Activated CD4-positive, alpha-beta memory T cell treated with anti-CD3 and anti-CD28 coated beads for 36 hours (primary cell): ENCODE data around the gene PNMA1. TPM values are rescaled to one million over a fixed set of nuclear protein-coding genes. Genes with fewer than 3 reads are reported as not detected.

Experiments
- CTCF ChIA-PET: fragments of 350-600 bp; sonication (Branson Sonifier 250); formaldehyde crosslinking; loops from one replicate; lab custom pipeline; 2021; ENCODE audit warnings: antibody characterized with exemption, inconsistent platforms; lab: Charles Lee
- POLR2A ChIA-PET: fragments of 350-600 bp; sonication (Branson Sonifier 250); formaldehyde crosslinking; loops from one replicate; lab custom pipeline; 2021; ENCODE audit warnings: antibody characterized with exemption; lab: Charles Lee
- DNase-seq: peaks from one replicate; pipeline ENCODE4 v3.0.0-alpha.2; 2020
- H3K27ac Mint-ChIP-seq: one replicate; pipeline ENCODE4 v1.8.0; 2021; ENCODE audit warnings: mixed read lengths
- H3K27me3 Mint-ChIP-seq: one replicate; pipeline ENCODE4 v1.8.0; 2021; ENCODE audit warnings: mixed read lengths
- H3K36me3 Mint-ChIP-seq: one replicate; pipeline ENCODE4 v1.8.0; 2021; ENCODE audit warnings: mixed read lengths
- H3K4me1 Mint-ChIP-seq: one replicate; pipeline ENCODE4 v1.8.0; 2021; ENCODE audit warnings: low read depth, mixed read lengths
- H3K4me3 Mint-ChIP-seq: one replicate; pipeline ENCODE4 v1.8.0; 2021; ENCODE audit warnings: mild to moderate bottlenecking, mixed read lengths
- H3K9me3 Mint-ChIP-seq: one replicate; pipeline ENCODE4 v1.8.0; 2021; ENCODE audit warnings: mixed read lengths
- intact Hi-C: fragments of 100-400 bp; cut with micrococcal nuclease; formaldehyde crosslinking; loops from one replicate; pipeline ENCODE4 v1.15.1; 2023
- total RNA-seq, 2 experiments: library from RNA; stranded (reverse); gene quantifications; one replicate each; pipeline ENCODE4 v1.2.3, GENCODE V29; 2021

PNMA1 gene, protein sequence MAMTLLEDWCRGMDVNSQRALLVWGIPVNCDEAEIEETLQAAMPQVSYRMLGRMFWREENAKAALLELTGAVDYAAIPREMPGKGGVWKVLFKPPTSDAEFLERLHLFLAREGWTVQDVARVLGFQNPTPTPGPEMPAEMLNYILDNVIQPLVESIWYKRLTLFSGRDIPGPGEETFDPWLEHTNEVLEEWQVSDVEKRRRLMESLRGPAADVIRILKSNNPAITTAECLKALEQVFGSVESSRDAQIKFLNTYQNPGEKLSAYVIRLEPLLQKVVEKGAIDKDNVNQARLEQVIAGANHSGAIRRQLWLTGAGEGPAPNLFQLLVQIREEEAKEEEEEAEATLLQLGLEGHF
- total RNA-seq = 10 to 100 TPM; 28.2 to 28.3 TPM

- ChIA-PET POLR2A (interaction anchor here (0.8 to 2.0 kb wide), 6 partner anchors 8 to 144 kb away, joined by 3 to 9 read pairs (median 4); a partner anchor contains a TSS), CTCF (interaction anchor here (1.1 to 1.9 kb wide), 4 partner anchors 10 to 205 kb away, joined by 3 to 5 read pairs (median 4); a partner anchor contains a TSS)
- H3K27ac Mint-ChIP-seq = peak within 1 kb of the TSS; percentile 93
- H3K27me3 Mint-ChIP-seq = no peaks in the 10 kb centered on the region
- H3K9me3 Mint-ChIP-seq = no peaks in the 10 kb centered on the region
- intact Hi-C loops = loop anchor here (1.0 to 10.0 kb wide), 5 partner anchors 46 to 331 kb away; partner anchors contain the start of genes ACOT2 and ZNF410
- DNase-seq = peak; percentile 90
- peaks cover 22% of the 10 kb centered on the region for H3K36me3 Mint-ChIP-seq
- H3K4me3 Mint-ChIP-seq = peak within 1 kb of the TSS; percentile 89
- peaks cover 13% of the 10 kb centered on the region for H3K4me1 Mint-ChIP-seq
Measured at GRCh38 chr14:73713803-73714655, at the start of gene PNMA1. Gene PNMA1, minus strand, starts transcription at chr14:73714384. Its CDS starts 745 bp downstream, at chr14:73713639.

GRCh38 chr14:73763396-73763795 is 49.2 kb upstream of the PNMA1 start:
- no peak for DNase-seq
- no peaks in the 10 kb centered on the region for H3K27me3 Mint-ChIP-seq
- CTCF ChIA-PET = interaction anchor here (1.2 to 1.3 kb wide), 3 partner anchors 9 to 34 kb away, joined by 3 to 7 read pairs (median 6); no protein-coding TSS in a partner anchor
- peaks cover 6% of the 10 kb centered on the region for H3K36me3 Mint-ChIP-seq
- POLR2A ChIA-PET = interaction anchor here (1.3 to 11.0 kb wide), 3 partner anchors 9 to 123 kb away, joined by 3 to 211 read pairs (median 128); partner anchors contain the start of gene ZNF410
- H3K4me1 Mint-ChIP-seq = peaks cover 57% of the 10 kb centered on the region
- no peaks in the 10 kb centered on the region for H3K9me3 Mint-ChIP-seq
- H3K4me3 Mint-ChIP-seq = no peak overlapping the region
- H3K27ac Mint-ChIP-seq = peak overlapping the region; percentile 99
- intact Hi-C loops = loop anchor here (5.0 kb wide), 1 partner anchor 254 kb away; the partner anchor contains the start of genes BBOF1 and ENTPD5

DNA sequence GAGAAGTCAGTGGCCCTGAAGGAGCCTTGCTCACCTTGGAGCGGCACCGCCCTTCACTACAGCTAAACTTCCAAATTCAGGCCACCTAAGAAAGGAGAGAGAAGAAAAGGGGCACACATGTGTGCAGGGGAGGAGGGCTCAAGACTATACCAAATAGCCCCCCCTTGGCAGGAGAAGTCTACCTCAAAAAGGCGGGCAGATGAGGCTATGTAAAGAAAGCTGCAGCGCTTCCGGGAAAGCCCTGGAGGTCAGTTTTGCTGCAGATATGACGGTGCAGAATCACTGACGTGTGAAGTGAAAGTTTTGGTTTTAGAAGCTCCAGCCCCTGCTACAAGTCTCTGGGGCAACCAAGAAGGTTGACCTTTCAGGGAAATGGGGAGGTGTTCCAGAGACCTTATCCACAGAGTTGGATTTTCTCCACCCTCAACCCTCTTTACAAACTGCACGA is 48.2 kb upstream of the PNMA1 start:
- no peaks in the 10 kb centered on the region for H3K9me3 Mint-ChIP-seq
- peak overlapping the region; percentile 99 for H3K27ac Mint-ChIP-seq
- peak overlapping the region; percentile 59 for H3K4me3 Mint-ChIP-seq
- peaks cover 64% of the 10 kb centered on the region for H3K4me1 Mint-ChIP-seq
- CTCF ChIA-PET = interaction anchor here (0.6 to 1.7 kb wide), 8 partner anchors 9 to 191 kb away, joined by 3 to 7 read pairs (median 4); no protein-coding TSS in a partner anchor
- intact Hi-C loops = loop anchor here (1.0 to 5.0 kb wide), 2 partner anchors 8 to 255 kb away; partner anchors contain the start of genes BBOF1 and ENTPD5
- DNase-seq = peak; percentile 79
- POLR2A ChIA-PET = interaction anchor here (1.0 to 11.0 kb wide), 7 partner anchors 9 to 124 kb away, joined by 3 to 211 read pairs (median 10); partner anchors contain the start of gene ZNF410
- H3K36me3 Mint-ChIP-seq = peaks cover 16% of the 10 kb centered on the region
- H3K27me3 Mint-ChIP-seq = no peaks in the 10 kb centered on the region

DNA sequence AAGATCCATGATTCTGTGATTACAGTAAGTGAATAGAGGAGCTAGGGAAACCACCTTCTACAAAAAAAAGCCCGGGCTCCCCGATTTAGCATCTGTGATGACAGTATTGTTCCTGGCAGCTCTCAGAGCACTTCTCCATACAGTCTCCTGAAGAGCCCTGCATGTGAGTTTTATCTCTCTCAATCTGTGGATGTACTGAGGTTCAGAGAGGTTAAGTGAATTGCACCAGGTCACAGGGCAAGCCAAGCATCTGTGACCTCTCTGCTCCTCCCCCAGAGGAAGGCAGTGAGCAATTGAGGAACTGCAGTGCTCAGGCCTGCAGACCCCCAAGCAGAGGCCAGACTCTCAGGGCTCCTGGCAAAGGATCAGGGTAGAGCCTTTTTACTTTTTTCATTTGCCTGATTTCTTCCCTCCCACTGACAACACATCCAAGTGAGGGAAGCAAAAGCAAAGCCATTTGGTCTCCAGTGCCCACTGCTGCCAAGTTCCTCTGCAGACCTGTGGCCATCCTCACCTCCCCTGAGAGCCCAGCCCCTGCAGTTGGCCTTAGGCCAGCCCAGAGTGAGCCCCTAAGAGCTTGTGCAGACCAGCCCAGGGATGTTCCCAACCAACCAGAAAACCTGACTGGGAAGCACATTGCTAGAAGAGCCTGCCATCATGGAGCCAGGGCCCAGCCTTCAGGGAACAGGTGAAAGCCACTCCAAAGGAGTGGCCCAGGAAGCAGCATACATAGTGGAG is 47.6 kb upstream of the PNMA1 start:
- Mint-ChIP-seq H3K27ac (peak overlapping the region; percentile 99), H3K9me3 (no peaks in the 10 kb centered on the region), H3K36me3 (peaks cover 17% of the 10 kb centered on the region), H3K4me1 (peaks cover 68% of the 10 kb centered on the region), H3K27me3 (no peaks in the 10 kb centered on the region), H3K4me3 (peak overlapping the region; percentile 84)
- ChIA-PET CTCF (interaction anchor here (0.9 to 1.7 kb wide), 7 partner anchors 8 to 33 kb away, joined by 3 to 6 read pairs (median 4); no protein-coding TSS in a partner anchor), POLR2A (interaction anchor here (1.0 to 11.0 kb wide), 6 partner anchors 8 to 50 kb away, joined by 3 to 211 read pairs (median 10); no protein-coding TSS in a partner anchor)
- DNase-seq = peak; percentile 71
- intact Hi-C loops = loop anchor here (1.0 to 5.0 kb wide), 4 partner anchors 7 to 256 kb away; partner anchors contain the start of genes BBOF1, ENTPD5 and ZNF410

- H3K9me3 Mint-ChIP-seq = no peaks in the 10 kb centered on the region
- peaks cover 74% of the 10 kb centered on the region for H3K4me1 Mint-ChIP-seq
- intact Hi-C loops = loop anchor here (1.0 to 5.0 kb wide), 9 partner anchors 9 to 256 kb away; partner anchors contain the start of genes BBOF1, COQ6, ENTPD5 and FAM161B
- POLR2A ChIA-PET = interaction anchor here (1.3 to 11.0 kb wide), 10 partner anchors 7 to 126 kb away, joined by 3 to 211 read pairs (median 12); partner anchors contain the start of genes PNMA1 and ZNF410
- no peaks in the 10 kb centered on the region for H3K27me3 Mint-ChIP-seq
- CTCF ChIA-PET = interaction anchor here (0.7 to 4.1 kb wide), 13 partner anchors 9 to 68 kb away, joined by 3 to 56 read pairs (median 4); partner anchors contain the start of gene PNMA1
- H3K27ac Mint-ChIP-seq = peak overlapping the region; percentile 99
- H3K36me3 Mint-ChIP-seq = peaks cover 22% of the 10 kb centered on the region
- no peak for DNase-seq
- H3K4me3 Mint-ChIP-seq = peak overlapping the region; percentile 84
Measured at GRCh38 chr14:73760598-73761586, 46.7 kb upstream of the PNMA1 start.

DNA sequence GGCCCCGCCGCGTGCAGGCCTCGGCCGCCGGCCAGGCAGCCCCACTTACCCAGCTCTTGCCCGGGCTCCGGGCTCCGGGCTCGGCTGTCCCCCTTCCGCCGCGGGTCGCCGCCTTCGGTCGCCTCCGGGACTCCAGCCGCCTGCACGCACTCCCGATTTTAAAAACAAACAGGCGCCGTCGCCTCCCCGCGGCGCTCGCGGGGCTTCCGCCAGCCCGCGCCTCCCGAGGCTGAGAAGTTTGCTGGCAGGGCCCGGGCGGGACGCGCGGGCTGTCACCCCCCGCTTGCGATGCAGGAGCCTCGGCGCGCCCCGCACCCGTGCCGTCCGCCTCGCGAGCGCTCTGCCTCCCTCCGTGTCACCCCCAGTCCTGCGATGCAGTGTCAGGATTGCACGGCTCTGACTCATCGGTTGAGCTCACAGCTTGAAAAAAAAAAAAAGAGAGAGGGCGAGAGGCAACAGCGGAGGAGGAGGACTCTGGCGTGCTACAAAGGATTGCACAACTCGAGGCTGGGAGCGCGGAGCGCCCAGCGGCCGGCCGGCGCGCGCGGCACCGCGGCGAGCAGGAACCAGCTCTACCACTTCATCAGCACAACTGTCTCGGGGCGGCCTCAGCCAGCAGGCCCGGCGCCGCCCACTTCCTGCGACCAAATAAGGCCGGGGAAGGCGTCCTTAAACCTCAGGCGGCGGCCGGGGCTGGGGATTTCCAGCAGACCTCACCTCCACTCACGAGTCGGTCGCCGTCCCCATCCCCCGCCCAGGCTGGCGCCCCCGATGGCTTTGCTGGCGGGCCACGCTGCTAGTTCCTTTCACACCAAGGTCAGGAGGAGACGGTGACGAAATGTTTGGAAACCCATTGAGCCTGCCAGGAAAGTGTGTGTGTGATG is 45.8 kb upstream of the PNMA1 start:
- intact Hi-C loops = loop anchor here (1.0 to 10.0 kb wide), 10 partner anchors 10 to 325 kb away; partner anchors contain the start of genes ALDH6A1, BBOF1, COQ6 and ENTPD5
- Mint-ChIP-seq H3K27ac (peak overlapping the region; percentile 99), H3K4me3 (peak overlapping the region; percentile 84), H3K27me3 (no peaks in the 10 kb centered on the region), H3K4me1 (peaks cover 74% of the 10 kb centered on the region), H3K9me3 (no peaks in the 10 kb centered on the region), H3K36me3 (peaks cover 22% of the 10 kb centered on the region)
- ChIA-PET CTCF (interaction anchor here (0.7 to 4.1 kb wide), 16 partner anchors 8 to 127 kb away, joined by 3 to 56 read pairs (median 6); partner anchors contain the start of genes PNMA1, PTGR2 and ZNF410), POLR2A (interaction anchor here (0.9 to 11.0 kb wide), 9 partner anchors 8 to 127 kb away, joined by 3 to 211 read pairs (median 15); partner anchors contain the start of genes PNMA1 and ZNF410)
- DNase-seq = peak; percentile 97

DNA sequence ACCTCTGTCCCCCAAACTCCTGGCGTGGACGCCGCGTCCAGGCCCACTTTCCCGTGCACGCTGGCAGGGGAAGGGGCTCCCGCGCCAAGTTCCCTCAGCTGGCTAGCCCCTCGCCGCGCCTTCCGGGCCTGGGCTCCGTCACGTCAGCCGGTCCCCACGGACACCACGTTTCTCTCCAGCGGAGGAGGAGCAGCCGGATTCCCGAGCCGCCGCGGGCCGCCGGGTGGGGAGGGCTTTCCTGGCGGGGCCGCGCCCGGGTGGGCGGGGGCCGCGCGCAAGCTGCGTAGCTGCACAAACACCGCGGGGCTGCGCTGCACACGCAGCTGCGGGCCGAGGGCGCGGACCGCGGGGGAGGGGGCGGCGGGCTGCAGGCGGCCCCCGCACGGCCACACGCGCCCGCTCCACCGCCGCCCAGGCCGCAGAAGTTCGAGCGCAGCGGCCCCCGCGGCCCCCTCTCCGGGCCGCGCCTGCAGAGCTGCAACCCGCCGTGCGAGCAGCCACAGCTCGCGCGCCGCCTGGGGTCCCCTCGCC is 45.1 kb upstream of the PNMA1 start:
- no peaks in the 10 kb centered on the region for H3K27me3 Mint-ChIP-seq
- ChIA-PET POLR2A (interaction anchor here (0.9 to 11.0 kb wide), 14 partner anchors 9 to 191 kb away, joined by 3 to 211 read pairs (median 8); partner anchors contain the start of genes COQ6, FAM161B, PNMA1 and PTGR2), CTCF (interaction anchor here (0.8 to 4.1 kb wide), 19 partner anchors 9 to 128 kb away, joined by 3 to 56 read pairs (median 6); partner anchors contain the start of genes PNMA1, PTGR2 and ZNF410)
- intact Hi-C loops = loop anchor here (10.0 kb wide), 1 partner anchor 326 kb away; the partner anchor contains the start of genes ALDH6A1 and LIN52
- H3K4me1 Mint-ChIP-seq = peaks cover 74% of the 10 kb centered on the region
- H3K27ac Mint-ChIP-seq = peak overlapping the region; percentile 95
- peak overlapping the region; percentile 87 for H3K4me3 Mint-ChIP-seq
- H3K9me3 Mint-ChIP-seq = no peaks in the 10 kb centered on the region
- DNase-seq = peak; percentile 65
- peaks cover 22% of the 10 kb centered on the region for H3K36me3 Mint-ChIP-seq
